AG08396 (cell line): Measurements from ENCODE around the gene AGAP1.

Experiments used
- DNase-seq: peaks from one replicate; pipeline ENCODE4 v3.0.0; 2012; ENCODE audit warnings: low spot score, mixed read lengths

AGAP1 gene

DNA sequence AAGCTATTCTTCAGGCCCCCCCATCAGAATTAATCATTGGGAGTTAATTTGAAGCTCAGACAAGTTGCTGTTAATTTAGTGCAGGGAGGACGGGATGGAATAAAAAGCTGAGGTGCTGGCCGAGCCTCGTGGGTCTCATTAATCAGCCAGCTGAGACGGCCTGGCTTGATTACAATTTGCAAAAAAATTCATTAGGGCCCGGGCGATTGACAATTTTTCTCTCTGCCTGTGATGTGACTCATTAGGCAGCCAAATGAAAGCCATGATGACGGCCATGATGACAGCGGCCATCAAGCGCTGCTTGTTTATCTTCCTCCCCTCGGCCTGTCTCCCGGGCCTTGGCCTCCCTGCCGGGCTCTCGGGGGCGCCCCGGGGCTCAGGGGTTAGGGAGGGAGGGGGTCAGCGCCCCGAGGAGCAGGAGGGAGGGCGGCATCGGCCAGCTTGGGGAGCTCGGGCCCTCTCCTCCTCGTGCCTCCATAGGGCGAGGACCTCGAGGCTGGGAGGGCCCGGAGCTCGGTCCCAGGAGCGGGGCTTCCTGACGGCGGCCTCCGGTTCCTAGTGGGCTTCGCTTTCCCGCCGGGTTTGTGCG, 669.1 kb downstream of the AGAP1 start:
- DNase-seq: peak; percentile 56

DNA sequence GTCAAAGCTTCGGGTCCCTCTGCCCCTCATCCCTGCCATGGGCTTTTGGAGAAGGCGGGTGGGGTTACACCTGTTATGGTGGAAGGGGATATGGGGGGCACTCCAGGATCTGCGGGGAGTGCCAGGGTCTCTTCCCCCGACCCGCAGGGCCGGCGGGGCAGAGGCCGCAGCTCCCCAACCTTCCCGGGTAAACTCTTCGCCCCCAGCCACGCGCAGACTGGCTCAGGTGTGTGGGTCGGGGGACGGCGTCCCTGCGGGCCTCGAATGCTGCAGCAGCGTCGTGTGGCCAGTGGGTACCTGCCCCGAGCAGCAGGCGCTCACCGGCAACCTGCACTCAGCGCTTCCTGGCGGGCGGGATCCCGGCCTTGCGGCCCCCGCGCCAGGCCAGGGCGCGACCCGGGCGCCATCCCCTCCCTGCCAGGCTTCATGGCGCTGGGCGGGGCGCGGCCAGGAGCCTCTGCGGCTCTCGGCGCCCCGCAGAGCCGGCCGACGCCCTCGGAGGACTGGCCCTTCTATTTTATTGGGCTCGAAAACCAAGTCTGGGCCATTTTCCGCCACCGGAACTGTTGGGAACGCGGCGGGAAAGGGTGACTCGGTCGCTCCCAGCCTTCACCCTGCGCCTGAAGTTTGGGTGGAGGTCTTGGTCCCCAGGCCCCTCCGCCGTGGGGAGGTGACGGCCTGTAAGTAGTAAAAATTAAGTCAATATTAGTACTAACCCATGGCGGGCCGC, 669.8 kb downstream of the AGAP1 start:
- DNase-seq: peak; percentile 37

DNA sequence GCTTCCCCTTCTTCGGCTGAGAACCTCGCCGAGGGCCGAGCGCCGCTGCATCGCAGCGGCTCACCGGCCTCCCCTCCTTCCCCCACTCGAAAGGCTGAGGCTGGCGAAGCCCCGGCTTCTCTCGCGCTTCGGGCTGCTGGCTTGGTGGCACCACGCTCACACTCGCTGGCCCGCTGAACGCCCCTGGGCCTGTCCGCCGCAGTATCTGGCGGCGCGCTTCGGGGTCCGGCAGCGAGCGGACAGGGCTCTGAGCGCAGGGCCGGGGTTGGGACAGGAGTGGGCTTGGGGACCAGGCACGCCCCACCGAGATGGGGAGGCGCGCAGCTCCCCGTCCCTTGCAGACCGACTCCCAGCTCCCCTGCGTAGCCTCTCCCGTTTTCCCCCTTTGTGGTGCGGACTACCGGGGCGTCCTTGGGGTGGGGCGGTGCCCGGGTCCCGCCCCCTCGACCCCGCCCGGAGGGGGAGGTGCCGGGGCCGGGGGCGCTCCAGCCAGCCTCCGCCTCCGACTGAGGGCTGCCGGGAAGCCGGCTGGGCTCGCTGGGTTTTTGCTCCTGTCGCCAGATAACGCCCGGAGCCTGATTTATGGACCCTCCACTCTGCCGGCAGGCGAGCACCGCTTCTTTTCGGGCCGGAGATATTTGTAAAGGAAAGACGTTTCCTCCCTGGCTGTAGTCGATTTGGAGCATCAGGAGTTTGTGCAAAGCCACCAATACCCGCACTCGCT, 670.5 kb downstream of the AGAP1 start:
- DNase-seq: peak; percentile 60

DNA sequence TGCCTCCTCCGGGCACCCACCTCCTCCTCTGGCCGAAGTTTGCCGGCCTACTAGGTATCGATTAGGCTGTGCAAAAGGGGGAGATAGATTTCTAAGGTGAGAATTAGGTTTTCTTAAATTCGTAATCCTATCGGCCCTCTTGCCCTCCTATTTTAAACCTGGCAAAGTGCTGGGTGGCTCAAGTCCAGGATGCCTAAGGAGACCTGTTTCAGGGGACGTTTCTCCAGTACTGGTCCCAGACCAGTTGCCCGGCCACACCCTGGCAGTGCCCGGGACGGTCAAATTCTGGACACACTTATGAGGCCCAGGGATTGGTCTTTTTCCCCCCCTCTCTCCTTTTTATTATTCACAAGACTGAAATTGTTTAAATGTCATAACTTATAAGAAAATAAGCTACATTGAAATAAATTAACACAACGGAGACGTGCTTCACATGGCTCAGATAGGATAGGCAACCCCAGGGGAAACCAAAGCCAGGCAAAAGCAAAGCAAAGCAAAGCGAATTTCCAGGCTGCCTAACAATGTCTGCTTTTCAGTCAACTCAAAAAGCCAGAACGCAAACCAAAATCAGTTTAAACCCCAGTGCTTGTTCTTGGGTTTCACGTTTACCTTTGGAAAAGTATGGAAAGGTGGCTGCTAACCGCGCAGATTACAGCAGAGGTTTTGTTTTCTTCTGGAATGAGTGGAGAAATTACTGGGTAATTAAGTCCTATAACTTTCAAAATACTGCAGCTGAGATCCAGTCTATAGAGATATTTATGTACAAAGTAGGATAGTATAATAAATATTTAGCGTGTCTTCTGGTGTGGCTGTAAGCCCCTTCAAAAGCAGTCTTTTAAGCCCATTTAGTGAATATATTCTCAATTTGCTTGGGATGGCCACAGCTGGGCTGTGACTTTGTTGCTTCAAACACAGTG, 671.3 kb downstream of the AGAP1 start:
- no peak for DNase-seq

DNA sequence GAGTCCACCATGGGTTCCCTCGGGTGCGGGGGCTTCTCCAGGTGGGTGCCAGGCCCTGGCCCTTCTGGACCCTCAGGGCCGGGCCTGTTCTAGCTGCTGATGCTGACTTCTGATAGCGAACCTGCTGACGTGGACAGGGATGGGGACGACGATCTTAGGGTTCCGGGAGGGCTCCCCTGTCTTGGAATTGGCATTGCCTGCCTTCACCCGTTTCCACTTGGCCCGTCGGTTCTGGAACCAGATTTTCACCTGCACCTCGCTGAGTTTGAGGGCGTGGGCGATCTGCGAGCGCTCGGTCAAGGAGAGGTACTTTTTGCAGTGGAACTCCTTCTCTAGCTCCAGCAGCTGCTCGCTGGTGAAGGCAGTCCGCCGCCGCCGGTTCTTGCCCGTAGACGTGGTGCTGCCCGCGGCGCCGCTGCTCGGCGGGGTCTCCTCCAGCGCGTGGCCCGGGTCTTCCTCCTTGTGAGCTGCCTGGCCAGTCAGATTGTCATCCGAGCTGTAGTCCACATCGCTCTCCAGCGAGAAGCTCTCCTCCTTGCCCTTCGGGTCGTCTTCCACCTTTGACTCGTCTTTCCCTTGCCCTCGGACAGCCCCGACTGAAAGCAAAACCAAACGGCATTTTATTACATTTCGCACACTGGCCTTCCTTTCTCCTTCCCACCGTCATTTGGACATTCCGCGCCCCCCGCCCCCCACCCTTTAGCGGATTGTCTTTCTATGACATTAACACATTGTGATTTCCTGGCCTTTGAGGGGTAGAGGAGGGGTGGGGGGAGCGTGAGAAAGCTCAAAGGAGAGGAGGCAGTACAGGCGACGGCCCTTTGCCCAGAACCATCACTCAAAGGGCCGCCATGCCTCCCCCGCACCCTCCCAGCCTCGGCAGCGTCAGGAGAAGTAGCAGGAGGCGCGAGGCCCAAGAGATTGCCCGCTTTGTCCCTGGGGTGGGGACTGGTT, 672.3 kb downstream of the AGAP1 start:
- DNase-seq: peak; percentile 25

DNA sequence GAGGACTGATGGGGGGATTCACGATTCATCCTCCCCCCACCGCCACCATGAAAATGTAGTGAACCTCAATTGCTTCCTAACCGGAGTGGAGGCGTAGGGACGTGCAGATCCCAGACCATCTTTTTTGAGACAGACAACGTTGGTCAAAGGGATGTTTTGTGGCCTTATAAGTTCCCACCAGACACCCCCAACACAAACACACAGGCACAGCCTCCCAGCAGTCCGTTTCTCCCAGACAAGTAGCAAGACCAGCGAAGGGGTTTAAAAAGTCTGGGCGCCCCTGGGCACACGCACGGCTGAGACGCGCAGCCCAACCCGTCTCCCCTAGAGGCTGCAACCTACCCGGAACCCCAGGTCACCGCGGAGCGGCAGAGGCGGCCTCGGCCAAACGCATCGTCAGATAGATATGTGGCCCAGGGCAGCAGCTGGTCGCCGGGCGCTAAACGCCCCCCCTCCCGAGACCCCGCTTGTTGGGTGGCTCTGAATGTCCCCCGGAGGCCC, 673.0 kb downstream of the AGAP1 start:
- peak; percentile 18 for DNase-seq

DNA sequence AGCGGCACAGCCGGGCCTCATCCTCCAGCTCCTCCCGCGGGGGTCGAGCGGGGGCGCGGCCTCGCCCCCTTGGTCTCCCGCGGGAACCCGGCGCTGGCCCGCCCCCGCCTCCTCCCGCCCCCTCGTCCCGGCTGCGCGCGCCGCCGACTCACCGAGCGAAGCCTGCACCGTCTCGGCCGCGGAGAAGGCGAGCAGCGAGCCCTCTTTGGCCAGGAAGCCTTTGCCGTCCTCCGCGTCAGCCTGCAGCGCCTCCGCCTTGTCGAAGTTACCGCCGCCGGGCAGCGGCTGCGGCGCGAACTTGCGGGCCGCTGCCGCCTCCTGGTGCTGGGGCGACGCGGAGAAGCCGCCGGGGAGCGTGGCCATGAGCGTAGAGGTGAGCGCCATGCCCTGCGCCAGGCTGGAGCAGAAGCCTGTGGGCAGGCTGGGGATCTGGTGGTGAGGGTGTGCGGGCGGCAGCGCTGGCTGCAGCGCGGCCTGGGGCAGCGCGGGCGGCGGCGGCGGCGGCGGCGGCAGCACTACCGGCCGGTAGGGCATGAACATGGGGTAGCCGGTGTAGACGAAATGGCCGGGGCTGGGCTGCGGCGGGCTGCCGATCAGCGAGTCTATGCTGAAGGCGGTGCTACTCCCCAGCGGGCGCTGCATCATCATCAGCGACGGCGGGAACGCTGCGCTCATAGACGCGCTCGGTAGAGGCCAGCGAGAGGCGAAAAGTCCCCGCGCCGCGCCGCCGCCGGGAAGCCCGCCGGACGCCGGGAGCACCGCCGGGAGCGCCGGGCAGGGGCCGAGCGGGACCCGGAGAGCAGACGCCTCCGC, 673.7 kb downstream of the AGAP1 start:
- DNase-seq: peak; percentile 69

DNA sequence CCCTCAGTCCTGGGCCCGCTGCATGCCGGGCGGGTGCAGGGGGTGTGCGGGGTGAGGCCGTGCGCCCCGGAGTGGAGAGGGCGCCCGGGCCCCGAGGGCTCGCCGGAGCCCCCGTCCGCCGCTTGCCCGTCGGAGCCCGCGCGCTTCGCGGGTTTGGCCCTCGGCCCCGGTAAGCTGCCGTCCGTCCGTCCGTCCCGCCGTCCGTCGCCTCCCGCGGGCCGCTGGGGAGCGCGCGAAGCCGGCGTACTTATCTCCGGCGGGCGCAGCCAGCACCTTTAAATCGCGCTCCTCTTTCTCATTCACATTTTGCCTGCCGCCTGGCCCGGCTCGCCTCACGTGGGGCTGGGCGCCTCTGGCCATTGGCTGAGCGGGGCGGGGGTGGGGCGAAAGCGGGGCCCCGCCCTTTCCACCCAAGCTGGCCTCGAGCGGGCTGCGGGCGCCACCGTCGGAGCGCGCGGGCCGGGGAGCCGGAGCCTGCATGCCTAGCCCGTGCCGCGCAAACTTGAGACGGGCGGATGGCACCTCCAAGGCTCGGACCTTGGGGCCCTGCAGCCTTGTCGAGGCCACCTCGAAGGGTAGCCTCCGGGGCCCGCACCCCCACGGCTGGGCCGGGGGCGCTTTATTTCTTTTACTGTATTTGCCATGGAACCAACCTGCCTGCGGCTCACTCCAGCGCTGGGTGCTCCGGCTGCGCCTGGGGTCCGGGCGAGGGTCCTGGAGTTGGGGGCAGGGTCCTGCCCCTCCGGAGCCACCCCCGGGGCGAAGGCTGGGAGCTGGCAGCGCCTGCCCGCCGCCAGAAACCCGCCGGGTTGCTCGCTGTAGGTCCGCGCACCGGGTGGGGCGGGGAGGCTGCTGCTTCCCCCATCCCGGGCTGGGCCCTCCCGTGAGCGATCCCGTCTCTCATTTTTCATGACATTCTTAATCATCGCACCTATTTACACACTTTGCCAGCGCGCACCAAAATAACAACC, 674.6 kb downstream of the AGAP1 start, which contains the start of gene GBX2:
Gene GBX2, minus strand, starts transcription at position 277 of the 971 bp plus-strand sequence. CDS start 415 bp downstream, outside the sequence.
- peak; percentile 93 for DNase-seq

DNA sequence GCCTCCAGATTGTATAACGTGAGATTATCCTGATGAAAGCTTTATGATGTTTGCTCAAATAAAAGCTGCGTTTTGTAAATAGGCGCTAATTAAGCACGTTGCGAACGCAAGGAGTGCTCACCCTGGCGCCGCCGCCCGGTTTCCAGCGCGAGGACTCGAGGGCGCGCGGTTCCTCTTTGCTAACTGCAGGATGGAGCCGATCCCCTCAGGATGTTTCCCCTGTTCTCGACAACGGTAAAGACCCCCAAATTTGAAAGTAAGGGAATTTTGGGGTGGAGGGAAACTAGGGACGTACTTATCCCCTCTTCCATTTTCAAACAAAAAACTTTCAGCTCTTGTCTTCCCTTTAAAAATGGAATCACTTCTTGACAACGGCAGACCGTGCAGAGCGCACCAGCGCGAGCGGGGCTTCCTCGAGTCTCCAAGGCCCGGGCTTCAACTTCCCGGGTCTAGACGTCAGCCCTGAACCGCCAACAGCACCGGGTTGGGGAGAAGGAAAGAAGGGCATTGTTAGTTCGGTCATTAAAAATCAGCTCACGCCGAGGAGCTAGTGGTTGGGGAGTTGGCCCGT, 675.4 kb downstream of the AGAP1 start:
- DNase-seq: peak; percentile 18

DNA sequence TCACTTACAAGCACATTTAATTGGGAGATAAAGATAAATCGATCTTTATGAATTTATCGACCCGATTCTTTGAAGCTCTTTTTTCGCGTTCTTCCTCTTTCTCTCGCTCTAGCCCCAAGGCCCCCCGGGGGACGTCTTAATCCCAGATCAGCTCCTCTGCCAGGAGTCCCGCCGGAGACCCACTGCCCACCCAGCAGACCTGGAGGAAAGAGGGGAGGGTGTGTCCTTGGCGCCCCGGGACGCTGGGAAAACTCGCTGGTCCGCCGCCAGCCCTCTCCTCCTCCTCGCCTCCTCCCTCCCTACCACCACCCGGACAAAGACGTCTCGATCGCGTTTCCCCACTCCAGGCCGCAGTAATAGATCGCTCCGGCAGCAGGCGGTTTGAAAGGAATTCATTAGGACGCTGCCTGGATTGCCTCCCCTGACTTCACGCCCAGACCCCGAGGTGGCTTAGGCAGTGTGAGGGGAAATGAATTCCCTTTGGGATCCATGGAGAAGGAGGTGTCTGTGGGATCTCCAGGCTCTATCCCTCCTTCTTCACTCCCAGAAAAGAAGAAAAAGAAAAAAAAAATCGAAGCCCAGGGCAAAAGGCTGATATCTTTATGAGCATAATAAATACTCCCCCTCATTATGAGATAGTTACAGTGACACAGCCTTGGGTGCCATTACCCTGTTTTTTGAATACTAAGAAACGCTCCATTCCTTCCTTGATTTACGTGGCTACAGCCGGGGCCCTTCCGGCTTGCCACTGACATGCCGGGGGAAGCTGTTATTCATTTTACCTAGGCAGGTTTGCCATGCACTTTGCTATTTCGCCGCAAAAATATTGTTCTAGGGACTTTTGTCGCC, 676.1 kb downstream of the AGAP1 start:
- DNase-seq: peak; percentile 25

DNA sequence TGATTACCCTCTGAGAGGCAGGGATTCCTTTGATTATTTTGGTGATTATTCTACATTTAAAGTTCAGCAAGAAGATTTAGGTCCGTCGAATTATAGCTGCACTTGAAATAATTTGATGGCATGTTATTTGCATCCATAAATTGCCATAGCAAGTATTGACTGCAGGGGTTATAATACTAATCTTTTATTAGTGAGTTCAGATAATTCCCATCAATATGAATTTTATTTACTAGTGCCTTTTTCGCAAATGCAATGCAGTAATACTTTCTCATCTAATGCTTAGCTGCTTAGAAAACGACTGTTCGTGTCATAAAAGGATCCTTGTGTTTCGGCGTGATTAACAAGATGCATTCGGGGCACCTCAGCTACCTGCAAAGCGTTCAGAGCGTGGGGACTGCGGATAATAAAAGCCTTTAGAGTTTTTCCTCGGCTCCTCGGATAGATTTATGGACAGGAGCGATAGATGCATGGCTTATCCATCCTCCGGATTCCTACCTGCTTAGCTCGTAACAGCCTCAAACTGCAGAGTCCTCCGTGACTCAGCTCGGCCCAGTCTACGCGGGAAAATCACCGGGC, 676.8 kb downstream of the AGAP1 start:
- no peak for DNase-seq

DNA sequence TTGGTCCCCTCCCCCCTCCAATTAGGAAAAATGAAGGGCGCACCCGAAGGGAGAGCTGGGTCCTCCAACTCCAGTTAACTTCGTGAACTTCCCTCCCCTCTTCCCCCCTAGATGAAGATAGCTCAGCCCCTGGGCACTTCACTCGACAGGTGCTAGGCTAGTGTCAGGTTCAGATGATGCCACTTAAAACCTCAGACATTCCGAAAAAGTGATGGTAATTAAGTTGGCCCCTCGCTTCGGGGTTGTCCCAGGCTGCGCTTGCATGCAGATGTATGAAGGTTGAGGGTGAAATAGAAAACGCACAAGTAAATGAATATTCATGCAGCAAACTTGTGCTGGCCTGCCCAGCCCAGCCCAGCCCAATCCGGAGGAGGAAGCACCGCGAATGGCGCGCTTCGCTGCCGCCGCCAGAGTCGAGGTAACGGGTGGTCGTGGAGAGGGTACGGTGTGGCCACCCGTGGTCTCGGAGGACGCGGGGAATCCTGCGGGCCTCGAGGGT, 677.4 kb downstream of the AGAP1 start:
- DNase-seq: peak; percentile 9

DNA sequence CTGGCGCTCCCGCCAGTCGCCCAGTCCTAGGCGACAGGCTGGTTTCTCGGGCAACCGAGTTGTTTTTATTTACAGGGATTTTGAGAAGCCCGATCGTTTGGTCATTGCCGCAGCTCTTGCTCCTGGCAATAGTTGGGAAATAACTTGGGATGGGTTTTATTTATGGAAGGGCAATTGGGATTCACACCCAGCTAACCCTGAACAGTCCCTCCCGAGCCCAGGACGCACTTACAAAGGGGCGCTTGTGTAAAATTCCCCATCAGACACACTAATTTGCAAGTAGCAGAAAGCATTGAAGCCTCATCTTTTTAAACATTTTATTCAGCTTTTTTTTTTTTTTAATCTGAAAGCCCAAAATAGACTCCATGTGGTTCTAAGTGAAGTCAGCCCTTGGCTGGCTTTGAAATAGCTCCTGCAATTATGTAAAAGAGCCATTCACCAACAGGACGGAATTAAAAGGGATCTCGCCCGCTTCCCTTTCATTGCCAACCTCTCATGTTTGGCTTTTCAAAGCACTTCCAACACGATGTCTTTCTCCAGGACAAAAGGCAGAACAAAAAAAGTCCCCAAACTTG, 677.9 kb downstream of the AGAP1 start:
- DNase-seq: peak; percentile 30

DNA sequence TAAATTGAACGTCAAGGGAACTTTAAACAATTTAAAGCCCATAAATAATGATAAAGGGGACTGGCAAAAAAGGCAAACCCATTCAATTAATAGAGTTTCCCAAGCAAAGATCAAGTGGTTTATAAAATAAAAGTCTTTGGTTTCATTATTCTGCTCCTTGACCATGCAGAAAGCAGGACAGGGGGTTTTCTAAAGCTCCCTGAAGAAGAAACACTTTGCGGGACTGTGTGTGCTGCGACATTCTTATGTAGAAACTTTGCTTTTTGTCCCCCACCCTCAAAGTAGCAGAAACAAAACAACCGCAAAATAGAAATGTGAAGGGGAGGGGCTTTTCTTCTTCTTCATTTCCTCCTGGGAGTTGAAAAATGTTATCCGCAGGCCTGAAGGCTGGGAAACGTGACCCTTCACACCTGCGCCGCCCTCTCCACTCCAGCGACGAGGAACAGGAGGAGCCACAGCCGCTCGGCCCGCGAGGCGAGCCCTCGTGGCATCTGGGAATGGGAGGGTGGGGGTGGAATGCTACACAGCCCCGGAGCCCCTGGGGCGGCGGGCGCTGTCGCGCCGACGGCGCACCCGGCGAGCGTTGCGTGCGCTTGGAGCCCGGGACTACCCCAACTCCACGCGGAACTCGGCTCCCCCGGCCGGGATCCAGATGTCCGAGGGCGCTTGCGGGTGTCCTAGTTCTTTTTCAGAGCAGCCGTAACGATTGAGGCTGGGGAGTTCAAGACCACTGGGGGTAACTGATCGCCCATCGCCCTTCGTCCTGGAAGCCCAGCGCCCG, 678.6 kb downstream of the AGAP1 start:
- DNase-seq: no peak

DNA sequence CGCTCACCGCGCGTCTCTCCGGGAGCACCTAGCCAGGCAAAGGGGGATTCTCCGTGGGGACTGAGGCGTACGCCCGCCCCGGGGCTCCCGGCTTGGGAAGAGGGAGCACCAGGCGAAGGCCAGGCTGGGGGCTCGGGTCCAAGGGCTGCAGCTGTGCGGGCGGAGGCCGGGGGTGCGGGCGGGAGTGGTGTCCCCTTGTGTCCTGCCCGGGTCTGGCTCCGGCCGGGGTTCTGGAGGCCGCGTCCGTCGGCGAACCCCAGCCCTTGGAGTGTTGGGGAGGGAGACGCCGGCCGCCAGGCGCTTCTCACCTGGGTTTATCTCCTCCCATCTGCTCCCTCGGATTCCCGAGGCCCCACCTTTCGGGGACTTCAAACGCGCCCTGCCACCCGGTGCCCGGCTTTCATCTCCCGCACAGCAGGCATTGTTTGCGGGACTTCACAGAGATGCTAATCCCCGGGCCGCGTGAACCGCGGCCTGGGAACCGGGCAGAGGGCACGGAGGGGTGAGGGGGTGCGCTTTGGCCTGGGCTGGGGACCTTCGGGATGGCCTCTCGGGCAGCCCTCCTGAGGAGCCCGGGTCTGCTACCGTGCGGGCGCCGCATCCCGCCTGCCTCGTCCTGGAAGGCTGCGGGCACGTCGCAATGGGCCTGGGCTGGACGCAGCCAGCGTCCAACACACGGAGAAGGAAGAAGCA, 679.3 kb downstream of the AGAP1 start:
- peak; percentile 30 for DNase-seq
